Measurements from ENCODE around the gene ACP7. TPM values are rescaled to one million over a fixed set of nuclear protein-coding genes. Genes with fewer than 3 reads are reported as not detected.

ACP7 gene
- total and polyA plus RNA-seq, 2 of the 8 experiments (the other 6 are each of a cell fraction or from before 2014, with no cell fraction given) = 0.27 to 0.50 TPM

DNA sequence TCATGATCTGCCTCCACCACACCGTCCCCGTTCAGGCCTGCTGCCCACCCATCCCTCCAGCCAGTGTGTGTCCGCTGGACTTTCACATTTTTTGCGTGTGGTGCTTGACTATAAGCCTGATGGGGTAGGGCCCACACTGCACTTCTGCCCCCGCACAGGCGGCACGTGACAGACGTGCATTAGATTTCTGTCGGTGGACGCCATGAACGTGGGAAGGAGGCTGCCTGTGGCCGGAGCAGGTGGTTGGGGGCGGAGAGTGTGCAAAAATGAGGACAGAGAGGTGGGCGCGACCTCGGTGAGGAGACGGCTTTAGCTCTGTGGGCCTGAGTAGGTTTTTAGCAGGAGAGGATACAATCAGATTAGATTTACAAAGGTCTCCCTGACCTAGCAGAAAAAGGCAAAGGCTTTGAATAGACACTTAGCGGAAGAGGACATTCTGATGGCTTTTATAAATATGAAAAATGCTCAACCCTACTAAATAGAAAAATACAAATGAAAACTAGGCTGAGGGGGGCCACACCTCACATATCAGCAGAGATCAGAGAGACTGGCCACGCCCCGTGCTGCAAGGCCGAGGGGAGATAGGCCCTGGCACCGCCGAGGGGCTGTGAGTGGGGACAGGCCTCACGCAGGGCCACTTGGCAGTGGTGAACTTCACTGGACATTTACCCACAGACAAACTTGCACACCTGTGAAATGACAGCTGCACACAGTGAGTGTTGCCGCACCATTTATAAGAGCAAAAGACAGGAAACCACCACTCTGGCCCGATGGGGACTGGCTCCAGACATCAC is 66.8 kb downstream of the ACP7 start (continued):
- TF ChIP-seq RAD21 (IDR thresholded peaks at IDR 0.05 in 1 of 2, conservative IDR thresholded peaks at IDR 0.05 in 1 of 2; ENCODE audit: low read depth in 2 of 2, low read length in 2 of 2) (no peak), HDAC6 (IDR thresholded peaks at IDR 0.05; ENCODE audit: low read depth, low read length) (no peak), GABPA (IDR thresholded peaks at IDR 0.05; ENCODE audit: borderline replicate concordance, insufficient read depth, low read length) (no peak), ASH2L (IDR thresholded peaks at IDR 0.05; ENCODE audit: low read length) (no peak)
